HCT116 (cell line): Measurements from ENCODE around the gene THSD4. TPM values are rescaled to one million over a fixed set of nuclear protein-coding genes. Genes with fewer than 3 reads are reported as not detected.

Experiments
- ATAC-seq: fragments of 200-7000 bp; cut with Tn5 transposase; 2 replicates; pipeline ENCODE4 v1.9.1; 2020; ENCODE audit warnings: mild to moderate bottlenecking, moderate library complexity
- BruUV-seq: library from RNA; stranded (reverse); fragments of 400-500 nt; replicated peaks from 2 replicates; lab custom pipeline; 2021; lab: Mats Ljungman, UMichigan
- CTCF ChIA-PET: fragments of 300-600 bp; sonication (Branson Sonifier 250); formaldehyde crosslinking; loops from one replicate; lab custom pipeline; 2021; ENCODE audit warnings: antibody characterized with exemption; lab: Charles Lee
- POLR2A ChIA-PET: fragments of 300-600, 350-600 bp; sonication (Branson Sonifier 250); formaldehyde crosslinking; loops from one replicate; lab custom pipeline; 2021; ENCODE audit warnings: antibody characterized with exemption; lab: Charles Lee
- RAD21 ChIA-PET, 2 experiments: fragments of 300-600 bp; sonication (Branson Sonifier 250); formaldehyde crosslinking; loops; one replicate each; lab custom pipeline; 2023; ENCODE audit warnings: low total read pairs in 2 of 2; ENCODE audit not compliant: uncharacterized antibody in 2 of 2, unreplicated experiment in 2 of 2, low non-redundant PET in 1 of 2; lab: Charles Lee
- DNase-seq: peaks from one replicate; pipeline ENCODE4 v3.0.0-alpha.2; 2010; ENCODE audit warnings: low read depth, low spot score
- H2AFZ ChIP-seq: fragments of 200-600 bp; shearing (Covaris generic), sonication (generic); 2 replicates; pipeline ENCODE4 v1.6.1; 2017; ENCODE audit warnings: low read depth, mixed run types, mixed read lengths, antibody characterized with exemption, low read length; ENCODE audit not compliant: poor library complexity, severe bottlenecking
- H3K27ac ChIP-seq: 2 replicates; pipeline ENCODE4 v1.5.1; 2012; ENCODE audit warnings: low read depth, low read length
- H3K27me3 ChIP-seq: fragments of 200-600 bp; sonication (generic); 2 replicates; pipeline ENCODE4 v1.6.1; 2016; ENCODE audit warnings: mixed run types, low read length, mixed read lengths; ENCODE audit not compliant: insufficient read depth
- H3K36me3 ChIP-seq, 2 experiments: fragments of 200-500 bp in 1 of 2; fragments of 200-600 bp in 1 of 2; sonication (Bioruptor generic) in 1 of 2; sonication (generic) in 1 of 2; 2 replicates each; pipeline versions ENCODE4 v1.5.1 to v1.6.1; 2014 to 2016; ENCODE audit warnings: low read length in 2 of 2, inconsistent platforms in 1 of 2, mixed read lengths in 1 of 2, mixed run types in 1 of 2; ENCODE audit not compliant: insufficient read depth in 2 of 2, control insufficient read depth in 1 of 2
- H3K4me1 ChIP-seq, 2 experiments: fragments of 200-600 bp in 1 of 2; sonication (generic) in 1 of 2; 2 replicates each; pipeline versions ENCODE4 v1.5.1 to v1.6.1; 2012 to 2017; ENCODE audit warnings: low read length in 2 of 2, inconsistent platforms in 1 of 2, mild to moderate bottlenecking in 1 of 2, mixed read lengths in 1 of 2, mixed run types in 1 of 2, moderate library complexity in 1 of 2; ENCODE audit not compliant: insufficient read depth in 2 of 2, control insufficient read depth in 1 of 2
- H3K4me2 ChIP-seq: fragments of 200-600 bp; sonication (generic); 2 replicates; pipeline ENCODE4 v1.6.1; 2017; ENCODE audit warnings: mixed run types, low read length, mixed read lengths
- H3K4me3 ChIP-seq, 2 experiments: fragments of 200-600 bp in 1 of 2; sonication (generic) in 1 of 2; replicated peaks in 1 of 2; 2 replicates each; pipeline ENCODE4 v1.5.1; 2011 to 2016; ENCODE audit warnings: low read length in 2 of 2, control low read depth in 1 of 2, low read depth in 1 of 2, mild to moderate bottlenecking in 1 of 2, mixed read lengths in 1 of 2, mixed run types in 1 of 2
- H3K79me2 ChIP-seq: fragments of 200-600 bp; sonication (generic); 2 replicates; pipeline ENCODE4 v1.6.1; 2017; ENCODE audit warnings: mild to moderate bottlenecking, mixed run types, low read length, moderate library complexity, mixed read lengths; ENCODE audit not compliant: insufficient read depth
- H3K9ac ChIP-seq: fragments of 200-600 bp; sonication (generic); 2 replicates; pipeline ENCODE4 v1.6.1; 2016; ENCODE audit warnings: low read length, mixed read lengths
- H3K9me2 ChIP-seq: fragments of 200-600 bp; sonication (generic), shearing (Covaris generic); 2 replicates; pipeline ENCODE4 v1.6.1; 2017; ENCODE audit warnings: mixed run types, mild to moderate bottlenecking, moderate library complexity; ENCODE audit not compliant: insufficient read depth
- H3K9me3 ChIP-seq, 2 experiments: fragments of 200-500 bp in 1 of 2; fragments of 200-600 bp in 1 of 2; sonication (Bioruptor generic) in 1 of 2; sonication (generic) in 1 of 2; 2 replicates each; pipeline ENCODE4 v1.6.1; 2014 to 2017; ENCODE audit warnings: low read length in 2 of 2, mixed read lengths in 2 of 2, inconsistent platforms in 1 of 2, low read depth in 1 of 2, mild to moderate bottlenecking in 1 of 2, mixed run types in 1 of 2, moderate library complexity in 1 of 2; ENCODE audit not compliant: control insufficient read depth in 1 of 2, insufficient read depth in 1 of 2
- H4K20me1 ChIP-seq: fragments of 200-600 bp; sonication (generic), shearing (Covaris generic); 2 replicates; pipeline ENCODE4 v1.6.1; 2017; ENCODE audit warnings: mixed run types, mild to moderate bottlenecking, moderate library complexity; ENCODE audit not compliant: insufficient read depth
- FOSL1 ChIP-seq: IDR thresholded peaks from 2 replicates; pipeline ENCODE4 v1.6.1; 2012; ENCODE audit warnings: low read depth
- POLR2A ChIP-seq: IDR thresholded peaks from 2 replicates; pipeline ENCODE4 v1.7.0; 2011; ENCODE audit warnings: borderline replicate concordance; ENCODE audit not compliant: insufficient read depth, insufficient read length; ENCODE audit errors: extremely low read depth
- RAD21 ChIP-seq: IDR thresholded peaks from 2 replicates; pipeline ENCODE4 v1.6.1; 2012; ENCODE audit warnings: low read depth, mild to moderate bottlenecking
- SP1 ChIP-seq: IDR thresholded peaks from 2 replicates; pipeline ENCODE4 v1.6.1; 2012; ENCODE audit warnings: low read depth
- ZFX ChIP-seq: fragments of 450-650 bp; IDR thresholded peaks from 2 replicates; pipeline ENCODE4 v1.6.1; 2017
- intact Hi-C: fragments of 100-400 bp; cut with micrococcal nuclease; formaldehyde crosslinking; loops from 2 replicates; pipeline ENCODE4 v1.10.0; 2022
- total RNA-seq: library from RNA; stranded (reverse); gene quantifications from one replicate; pipeline ENCODE4 v1.2.1, GENCODE V29; 2021; ENCODE audit not compliant: unreplicated experiment
- TF ChIP-seq, protein P1 (sequence below), 3 experiments: fragments of 200-600 bp in 1 of 3; sonication (generic) in 1 of 3; IDR thresholded peaks in 2 of 3; conservative IDR thresholded peaks in 1 of 3; 2 replicates each; pipeline ENCODE4 v1.5.1; 2012 to 2017; ENCODE audit warnings: low read depth in 2 of 3, low read length in 2 of 3, antibody characterized with exemption in 1 of 3, borderline replicate concordance in 1 of 3, control low read depth in 1 of 3, mild to moderate bottlenecking in 1 of 3, mixed read lengths in 1 of 3, mixed run types in 1 of 3, moderate library complexity in 1 of 3; ENCODE audit not compliant: insufficient read depth in 1 of 3
- TF ChIP-seq, protein P2 (sequence below): IDR thresholded peaks from 2 replicates; pipeline ENCODE4 v1.6.1; 2012

THSD4 gene
- total RNA-seq, 1 experiment from 2014 or later, result 30.5 TPM

DNA sequence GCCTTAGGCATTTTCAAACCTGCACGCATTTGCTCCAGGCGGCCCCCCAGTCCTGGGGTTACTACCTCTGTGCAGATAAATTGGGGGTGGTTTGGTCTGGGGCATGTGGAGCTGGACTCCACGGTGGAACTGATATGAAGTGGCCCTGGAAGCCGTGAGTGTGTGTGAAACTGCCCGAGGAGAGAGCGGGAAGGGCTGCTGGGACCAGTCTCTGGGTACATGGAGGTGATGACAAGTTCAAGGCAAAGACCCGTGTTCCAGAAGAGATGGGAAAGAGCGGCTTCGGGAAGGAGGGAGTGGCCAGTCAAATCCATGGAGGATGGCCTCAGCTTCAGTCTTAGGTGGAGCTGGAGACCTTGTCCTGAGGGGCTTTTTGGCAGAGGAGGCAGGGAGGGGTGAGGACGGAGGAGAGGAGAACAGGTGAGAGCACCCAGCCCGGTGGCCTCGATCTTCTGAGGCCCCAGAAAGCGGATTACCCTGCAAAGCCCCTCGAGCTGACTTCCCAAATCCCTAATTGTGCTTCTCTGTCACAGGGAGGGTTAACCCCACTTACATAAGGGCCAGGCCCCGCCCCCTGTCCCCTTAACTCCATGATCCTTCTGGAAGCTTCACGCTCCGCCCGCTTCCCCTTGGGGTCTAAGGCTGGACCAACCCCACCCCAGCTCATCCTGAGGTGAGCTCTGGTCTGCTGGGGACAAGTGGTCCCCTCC, 693.2 kb downstream of the THSD4 start:
- Histone ChIP-seq H3K9ac (no peak overlapping the region), H3K79me2 (no peaks in the 10 kb centered on the region), H3K4me2 (no peak overlapping the region), H3K27ac (no peak overlapping the region), H3K27me3 (no peaks in the 10 kb centered on the region), H3K9me2 (no peaks in the 10 kb centered on the region), H3K4me3 (no peak overlapping the region), H4K20me1 (no peaks in the 10 kb centered on the region), H2AFZ (no peak overlapping the region), H3K4me1 (peaks cover 4 to 6% of the 10 kb centered on the region in 2 experiments; a peak in 3 of 4 replicates), H3K9me3 (no peaks in the 10 kb centered on the region), H3K36me3 (no peaks in the 10 kb centered on the region)
- no TSS peak for BruUV-seq
- ChIA-PET RAD21 (no interaction called here), POLR2A (no interaction called here), CTCF (interaction anchor here (1.2 to 7.2 kb wide), 2 partner anchors 65 to 348 kb away, joined by 3 to 35 read pairs; no protein-coding TSS in a partner anchor)
- ATAC-seq (no peak), DNase-seq (no peak)
- intact Hi-C loops, result loop anchor here (10.0 kb wide), 2 partner anchors 424 to 984 kb away; no protein-coding TSS in a partner anchor
- TF ChIP-seq SP1 (no peak), RAD21 (no peak), POLR2A (no peak)
- TF ChIP-seq, protein P1, sequence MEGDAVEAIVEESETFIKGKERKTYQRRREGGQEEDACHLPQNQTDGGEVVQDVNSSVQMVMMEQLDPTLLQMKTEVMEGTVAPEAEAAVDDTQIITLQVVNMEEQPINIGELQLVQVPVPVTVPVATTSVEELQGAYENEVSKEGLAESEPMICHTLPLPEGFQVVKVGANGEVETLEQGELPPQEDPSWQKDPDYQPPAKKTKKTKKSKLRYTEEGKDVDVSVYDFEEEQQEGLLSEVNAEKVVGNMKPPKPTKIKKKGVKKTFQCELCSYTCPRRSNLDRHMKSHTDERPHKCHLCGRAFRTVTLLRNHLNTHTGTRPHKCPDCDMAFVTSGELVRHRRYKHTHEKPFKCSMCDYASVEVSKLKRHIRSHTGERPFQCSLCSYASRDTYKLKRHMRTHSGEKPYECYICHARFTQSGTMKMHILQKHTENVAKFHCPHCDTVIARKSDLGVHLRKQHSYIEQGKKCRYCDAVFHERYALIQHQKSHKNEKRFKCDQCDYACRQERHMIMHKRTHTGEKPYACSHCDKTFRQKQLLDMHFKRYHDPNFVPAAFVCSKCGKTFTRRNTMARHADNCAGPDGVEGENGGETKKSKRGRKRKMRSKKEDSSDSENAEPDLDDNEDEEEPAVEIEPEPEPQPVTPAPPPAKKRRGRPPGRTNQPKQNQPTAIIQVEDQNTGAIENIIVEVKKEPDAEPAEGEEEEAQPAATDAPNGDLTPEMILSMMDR (IDR thresholded peaks at IDR 0.05 in 2 of 3, conservative IDR thresholded peaks at IDR 0.05 in 1 of 3; ENCODE audit: borderline replicate concordance in 1 of 3, insufficient read depth in 1 of 3, low read depth in 2 of 3, low read length in 2 of 3), result no peak
- TF ChIP-seq, protein P2, sequence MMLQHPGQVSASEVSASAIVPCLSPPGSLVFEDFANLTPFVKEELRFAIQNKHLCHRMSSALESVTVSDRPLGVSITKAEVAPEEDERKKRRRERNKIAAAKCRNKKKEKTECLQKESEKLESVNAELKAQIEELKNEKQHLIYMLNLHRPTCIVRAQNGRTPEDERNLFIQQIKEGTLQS, result no peak

DNA sequence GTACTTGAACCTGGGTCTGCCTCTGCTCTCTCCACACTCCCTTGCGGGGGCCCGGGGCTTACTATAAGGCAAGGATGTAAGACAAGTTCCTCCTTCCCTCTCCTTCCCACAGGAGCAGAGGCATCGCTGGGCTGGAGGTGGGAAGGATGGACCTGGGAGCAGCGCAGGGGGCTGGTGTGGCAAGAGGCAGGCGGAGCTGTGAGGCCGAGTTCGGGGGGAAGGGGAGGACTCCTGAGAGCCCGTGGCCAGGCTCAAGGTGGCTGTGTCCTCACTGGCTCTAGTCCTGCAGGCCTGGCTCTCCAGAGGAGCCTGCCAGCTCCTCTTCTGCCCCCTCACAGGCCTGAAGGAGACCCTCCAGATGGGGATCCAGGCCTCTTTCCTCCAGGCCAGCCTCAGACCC, 694.1 kb downstream of the THSD4 start:
- no peaks in the 10 kb centered on the region for H3K9me2 ChIP-seq
- no peaks in the 10 kb centered on the region for H3K9me3 ChIP-seq
- H3K27ac ChIP-seq, result no peak overlapping the region
- no peaks in the 10 kb centered on the region for H3K27me3 ChIP-seq
- H4K20me1 ChIP-seq, result no peaks in the 10 kb centered on the region
- no peaks in the 10 kb centered on the region for H3K79me2 ChIP-seq
- DNase-seq (no peak), ATAC-seq (no peak)
- BruUV-seq, result no TSS peak
- POLR2A ChIA-PET, result no interaction called here
- TF ChIP-seq FOSL1 (no peak), ZFX (no peak), POLR2A (no peak)
- TF ChIP-seq, protein P2, result no peak
- no peak overlapping the region for H3K9ac ChIP-seq
- H2AFZ ChIP-seq, result no peak overlapping the region
- H3K4me1 ChIP-seq, result peaks cover 4 to 6% of the 10 kb centered on the region in 2 experiments; a peak in 3 of 4 replicates
- no peaks in the 10 kb centered on the region for H3K36me3 ChIP-seq
- H3K4me3 ChIP-seq, result no peak overlapping the region
- H3K4me2 ChIP-seq, result no peak overlapping the region
- CTCF ChIA-PET, result no interaction called here
- intact Hi-C loops, result loop anchor here (10.0 kb wide), 2 partner anchors 425 to 985 kb away; no protein-coding TSS in a partner anchor
- RAD21 ChIA-PET, result no interaction called here
